Islet precursor cell (in vitro differentiated cells): ENCODE measurements around the gene CCR4.
"Not testable (repeated sequence)": the region's sequence is repeated elsewhere in the genome, so short reads cannot be mapped to it uniquely, and the experiment has no call there.

Source experiments
- DNase-seq: peaks from one replicate; pipeline ENCODE4 v3.0.0-alpha.2; 2018

The CCR4 gene

GRCh38 chr3:32952369-32953077, 1.1 kb downstream of the CCR4 start:
- DNase-seq = no peak

GRCh38 chr3:32954506-32954905, 3.1 kb downstream of the CCR4 start:
- no peak for DNase-seq

DNA sequence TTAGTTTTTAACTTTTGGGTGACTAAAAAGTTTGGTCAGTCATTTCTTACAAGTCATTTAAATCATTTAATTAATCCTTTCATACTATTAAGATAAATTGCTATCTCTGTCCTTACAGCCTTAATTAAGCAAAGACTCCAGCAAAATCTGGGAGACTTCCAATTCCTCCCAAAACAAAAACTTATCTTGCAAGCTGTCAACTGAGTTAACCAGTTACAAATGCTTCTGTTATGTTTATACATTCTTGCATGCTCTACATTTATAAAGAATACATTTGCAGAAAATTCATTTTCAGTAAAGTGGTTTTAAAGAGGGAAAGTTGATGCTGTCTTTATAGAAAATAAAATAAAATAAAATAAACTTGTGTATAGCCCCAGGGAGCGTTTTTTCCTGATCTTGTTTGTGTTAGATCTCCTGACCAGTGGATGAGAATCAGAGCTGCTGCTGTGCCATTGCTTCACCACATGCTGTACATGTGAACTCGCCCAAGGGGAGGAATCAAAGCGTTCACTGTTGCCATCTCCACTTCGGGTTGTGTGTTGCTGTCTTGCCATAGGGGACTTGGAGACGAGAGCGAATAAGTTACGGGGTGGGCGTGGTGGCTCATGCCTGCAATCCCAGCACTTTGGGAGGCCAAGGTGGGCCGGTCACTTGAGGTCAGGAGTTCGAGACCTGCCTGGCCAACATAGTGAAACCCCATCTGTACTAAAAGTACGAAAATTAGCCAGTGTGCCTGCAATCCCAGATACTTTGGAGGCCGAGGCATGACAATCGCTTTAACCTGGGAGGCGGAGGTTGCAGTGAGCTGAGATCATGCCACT, 5.5 kb downstream of the CCR4 start:
- no peak for DNase-seq

GRCh38 chr3:32958509-32958908, 7.1 kb downstream of the CCR4 start:
- no peak for DNase-seq

DNA sequence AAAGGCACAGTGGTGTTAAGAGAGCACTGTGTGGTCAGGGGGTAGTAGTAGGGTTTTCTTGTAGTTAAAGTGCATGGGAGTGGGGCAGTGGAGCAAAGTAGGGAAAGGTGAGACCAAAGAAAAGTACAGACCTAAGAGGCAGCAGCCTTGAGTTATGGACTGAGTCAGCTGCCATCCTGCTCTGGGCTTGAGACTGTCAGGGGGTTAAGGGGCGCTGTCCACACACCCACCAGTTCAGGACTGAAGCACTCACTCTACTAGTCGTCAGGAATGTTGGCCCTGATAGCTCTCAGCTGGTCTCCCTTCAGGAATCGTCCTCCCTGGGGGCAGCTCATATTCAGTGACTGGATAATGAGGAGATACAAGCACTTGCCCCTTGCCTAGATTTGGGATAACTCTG, 7.9 kb downstream of the CCR4 start:
- peak; percentile 73 for DNase-seq

- DNase-seq = no peak
These were observed 9.1 kb downstream of the CCR4 start for GRCh38 chr3:32960404-32961170.

DNA sequence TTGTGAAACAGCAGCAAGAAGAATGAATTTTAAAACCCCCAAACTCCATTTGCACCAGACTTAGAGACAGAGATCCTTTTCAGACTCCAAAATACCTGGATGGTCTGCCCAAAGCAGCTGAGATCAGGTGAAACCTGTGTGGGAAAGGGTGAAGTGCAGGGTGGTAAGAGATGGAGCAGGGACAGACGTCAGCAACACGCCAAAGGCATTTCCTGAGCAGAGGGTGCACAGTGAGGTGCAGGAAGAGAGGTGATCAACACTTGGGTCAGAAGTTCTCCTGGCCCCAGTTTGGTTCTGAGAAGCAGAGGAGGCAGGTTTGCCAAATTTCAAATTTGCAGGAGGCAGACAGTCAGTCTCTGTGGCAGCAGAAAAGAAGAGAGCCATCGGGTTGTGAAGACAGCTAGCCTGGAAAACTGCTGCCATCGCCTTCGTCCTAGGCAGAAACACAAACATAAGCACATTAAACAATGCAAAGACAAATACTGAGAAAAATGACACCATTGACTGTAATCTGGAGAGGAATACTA, 9.8 kb downstream of the CCR4 start:
- DNase-seq = peak; percentile 27

DNA sequence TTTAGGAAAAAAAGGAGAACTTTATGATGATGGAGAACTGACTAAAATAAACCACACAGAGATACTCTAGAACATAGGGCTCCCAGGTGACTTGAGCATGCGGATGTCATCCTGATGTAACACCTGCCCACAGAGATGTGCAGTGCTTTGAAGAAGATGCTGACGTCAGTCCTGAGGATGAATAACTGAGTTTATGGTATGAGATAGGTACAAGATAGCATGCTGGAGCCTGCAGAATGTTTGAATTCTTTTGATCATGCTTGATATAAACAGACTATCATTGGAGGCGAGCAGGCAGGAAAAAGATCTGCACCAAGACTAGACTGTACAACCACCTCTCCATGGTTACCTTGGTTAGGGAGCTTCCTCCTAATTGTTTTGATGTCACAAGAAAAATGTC, 12.4 kb downstream of the CCR4 start:
- DNase-seq = peak; percentile 16

GRCh38 chr3:32964781-32965180, 13.3 kb downstream of the CCR4 start:
- DNase-seq = not testable (repeated sequence)

- peak; percentile 28 for DNase-seq
These were observed 14.3 kb downstream of the CCR4 start for GRCh38 chr3:32965617-32966213.

DNA sequence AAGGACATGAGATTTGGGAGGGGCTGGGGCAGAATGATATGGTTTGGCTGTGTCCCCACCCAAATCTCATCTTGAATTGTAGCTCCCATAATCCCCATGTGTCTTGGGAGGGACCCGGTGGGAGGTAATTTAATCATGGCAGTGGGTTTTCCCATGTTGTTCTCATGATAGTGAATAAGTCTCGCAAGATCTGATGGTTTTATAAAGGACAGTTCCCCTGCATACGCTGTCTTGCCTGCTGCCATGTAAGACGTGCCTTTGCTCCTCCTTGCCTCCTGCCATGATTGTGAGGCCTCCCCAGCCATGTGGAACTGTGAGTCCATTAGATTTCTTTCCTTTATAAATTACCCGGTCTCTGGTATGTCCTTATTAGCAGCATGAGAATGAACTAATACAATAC, 15.2 kb downstream of the CCR4 start:
- peak; percentile 25 for DNase-seq

DNA sequence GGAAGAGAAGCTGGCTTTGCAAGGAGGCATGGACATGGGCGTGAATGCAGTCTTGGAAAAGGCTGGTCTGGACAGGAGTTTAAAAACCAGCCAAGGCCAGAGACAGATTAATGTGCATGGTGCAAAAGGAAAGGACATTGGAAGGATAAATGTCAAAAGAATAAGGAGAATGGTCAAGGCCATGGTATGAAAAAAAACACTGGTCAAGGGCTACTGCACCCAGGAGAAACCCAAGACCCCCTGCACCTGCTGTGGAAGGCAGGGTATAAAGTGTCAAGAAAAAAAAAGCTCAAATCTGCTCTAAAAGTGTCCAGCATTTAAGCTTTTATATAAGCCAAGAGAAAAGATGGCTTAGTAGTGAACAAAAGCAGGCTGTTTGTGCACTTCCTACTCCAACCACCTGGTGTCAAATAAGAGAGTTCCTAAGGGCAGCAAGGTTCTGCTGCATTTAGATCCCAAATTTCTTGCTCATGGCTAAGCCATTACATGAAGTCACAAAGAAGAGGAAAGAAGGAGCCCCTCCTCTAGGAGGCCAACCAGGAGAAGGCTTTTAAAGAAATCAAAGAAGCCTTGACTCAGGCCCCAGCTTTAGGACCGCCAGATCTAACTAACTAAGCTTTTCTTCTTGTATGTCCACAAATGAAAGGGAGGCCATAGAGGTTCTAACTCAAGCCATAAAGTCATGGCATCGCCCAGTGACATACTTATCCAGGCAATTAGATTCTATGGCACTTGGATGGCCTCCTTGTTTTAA, 16.9 kb downstream of the CCR4 start:
- peak; percentile 14 for DNase-seq

DNA sequence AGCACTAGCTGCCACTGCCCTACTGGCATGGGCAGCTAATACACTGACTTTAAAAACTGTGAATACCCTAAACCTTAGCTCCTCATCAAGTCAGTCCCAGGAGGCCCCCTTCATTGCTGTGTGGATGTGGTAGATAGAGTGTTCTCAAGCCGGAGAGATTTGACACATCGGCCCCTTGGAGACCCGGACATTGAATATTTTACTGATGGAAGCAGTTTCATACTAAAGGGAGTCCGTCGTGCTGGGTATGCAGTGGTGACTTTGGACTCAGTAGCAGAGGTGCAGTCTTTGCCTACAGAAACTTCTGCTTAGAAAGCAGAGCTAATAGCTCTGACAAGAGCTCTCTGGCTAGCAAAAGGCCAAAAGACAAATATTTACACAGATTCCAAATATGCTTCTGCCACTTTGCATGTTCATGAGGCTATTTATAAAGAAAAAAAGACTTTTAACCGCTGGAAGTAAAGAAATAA, 17.5 kb downstream of the CCR4 start:
- DNase-seq = no peak

DNA sequence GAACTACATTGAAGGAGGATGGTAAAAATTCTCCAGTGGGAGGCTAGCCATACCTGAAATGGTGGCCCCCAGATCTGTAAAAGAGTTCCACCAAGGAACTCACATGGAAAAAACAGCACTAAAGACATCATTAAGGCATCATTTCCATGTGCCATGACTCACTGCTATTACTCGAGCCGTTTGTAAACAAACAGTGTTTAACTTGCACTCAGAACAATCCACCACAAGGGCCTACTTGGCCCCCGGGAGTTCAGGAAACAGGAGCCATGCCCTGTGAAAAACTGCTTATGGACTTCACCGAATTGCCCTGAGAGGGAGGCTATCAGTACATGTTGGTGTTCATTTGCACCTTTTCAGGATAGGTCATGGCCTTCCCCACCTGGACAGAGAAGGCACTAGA, 18.2 kb downstream of the CCR4 start:
- DNase-seq = peak; percentile 54

DNA sequence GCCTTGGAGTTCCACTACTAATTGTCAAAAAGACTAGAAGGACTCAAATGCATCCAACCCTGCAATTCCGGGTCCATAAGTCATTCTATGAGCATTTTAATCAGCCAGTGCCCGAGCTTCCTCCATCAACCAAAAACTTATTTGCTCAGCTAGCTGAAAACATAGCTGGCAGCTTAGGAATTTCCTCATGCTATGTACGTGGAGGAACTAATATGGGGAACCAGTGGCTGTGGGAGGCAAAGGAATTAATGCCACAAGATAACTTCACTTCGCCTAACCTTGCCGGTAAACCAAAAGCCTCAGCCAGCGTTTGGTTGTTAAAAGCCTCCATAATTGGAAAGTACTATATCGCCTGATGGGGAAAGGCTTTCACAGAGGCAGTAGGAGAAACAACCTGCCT, 19.8 kb downstream of the CCR4 start:
- peak; percentile 1 for DNase-seq

GRCh38 chr3:32972482-32973146, 21.2 kb downstream of the CCR4 start:
- DNase-seq = peak; percentile 19

- DNase-seq = peak; percentile 49
These were observed 22.5 kb downstream of the CCR4 start for GRCh38 chr3:32973982-32974381.

DNA sequence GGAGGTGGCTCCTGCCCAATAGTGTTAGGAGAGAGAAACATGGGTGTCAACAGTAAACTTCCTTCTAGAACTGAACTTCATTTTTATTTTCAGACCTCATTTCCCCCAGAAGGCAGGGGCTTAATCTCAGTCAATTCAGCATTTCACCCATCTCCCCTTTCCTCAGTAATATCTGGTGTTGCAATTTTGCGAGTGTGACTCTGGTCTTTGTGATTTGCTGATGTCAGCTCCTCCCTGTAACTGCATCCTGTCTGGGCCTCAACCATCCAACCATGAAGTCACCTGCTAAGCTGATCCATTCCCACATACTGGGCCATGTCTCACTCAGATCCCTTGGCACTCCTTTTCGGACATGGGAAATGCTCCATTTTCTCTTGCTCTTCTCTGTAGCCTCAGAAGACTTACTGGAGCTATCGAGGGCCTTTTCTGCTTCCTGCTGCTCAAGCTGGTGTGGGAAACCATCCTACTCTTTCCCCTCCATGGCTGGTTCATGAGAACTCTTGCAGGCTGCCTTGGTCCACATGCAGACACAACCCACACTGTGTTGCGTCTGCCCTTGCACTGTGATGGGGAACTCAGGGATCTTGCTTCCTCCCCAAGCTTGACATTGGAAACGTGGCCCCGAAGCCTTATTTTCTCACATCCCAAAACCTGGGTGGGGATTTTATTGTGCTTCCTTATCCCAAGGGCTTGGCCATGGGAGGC, 24.6 kb downstream of the CCR4 start:
- peak; percentile 40 for DNase-seq

- peak; percentile 4 for DNase-seq
These were observed 26.4 kb downstream of the CCR4 start for GRCh38 chr3:32977861-32978260.

DNA sequence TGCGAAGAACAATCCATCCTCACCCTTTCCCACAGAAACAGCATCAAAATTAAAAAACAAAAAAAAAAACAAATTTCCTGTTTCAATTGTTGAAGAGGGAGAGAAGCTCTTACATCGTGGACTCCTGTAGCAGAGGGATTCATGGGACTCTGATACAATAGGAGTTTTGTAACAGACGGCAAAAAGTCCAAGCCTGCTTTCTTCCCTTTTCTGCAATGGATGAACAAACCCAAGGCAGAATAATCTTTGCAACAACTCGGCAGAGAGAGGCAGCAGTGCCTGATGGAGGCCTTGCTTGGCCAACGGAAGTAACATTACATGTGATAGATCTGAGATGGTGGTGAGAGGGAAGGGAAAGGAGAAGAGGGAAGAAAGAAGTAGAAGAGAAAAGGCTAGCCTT, 26.9 kb downstream of the CCR4 start:
- peak; percentile 18 for DNase-seq

GRCh38 chr3:32983124-32983523, 31.7 kb downstream of the CCR4 start:
- DNase-seq = no peak
